Muscle layer of duodenum (tissue), 2 donors: ENCODE measurements around the gene CCDC85B.

ENCODE experiments used
- H3K27ac ChIP-seq: one replicate; pipeline ENCODE4 v1.7.0; 2013; ENCODE audit warnings: mild to moderate bottlenecking, low read length
- H3K27me3 ChIP-seq: one replicate; pipeline ENCODE4 v1.7.0; 2013; ENCODE audit warnings: low read depth, mild to moderate bottlenecking, control low read depth, low read length
- H3K36me3 ChIP-seq, 2 donors: one replicate each; pipeline ENCODE4 v1.7.0; 2013; ENCODE audit warnings: low read length in 2 of 2, control low read depth in 1 of 2, mild to moderate bottlenecking in 1 of 2; ENCODE audit not compliant: insufficient read depth in 2 of 2, control insufficient read depth in 1 of 2
- H3K4me1 ChIP-seq, 2 donors: one replicate each; pipeline ENCODE4 v1.7.0; 2013; ENCODE audit warnings: low read length in 2 of 2, mild to moderate bottlenecking in 2 of 2, control low read depth in 1 of 2, moderate library complexity in 1 of 2; ENCODE audit not compliant: insufficient read depth in 2 of 2, control insufficient read depth in 1 of 2
- H3K4me3 ChIP-seq, 2 donors: one replicate each; pipeline ENCODE4 v1.7.0; 2013; ENCODE audit warnings: low read length in 2 of 2, low read depth in 1 of 2, mild to moderate bottlenecking in 1 of 2
- H3K9me3 ChIP-seq, 2 donors: one replicate each; pipeline ENCODE4 v1.7.0; 2013; ENCODE audit warnings: low read length in 2 of 2, control low read depth in 1 of 2, mild to moderate bottlenecking in 1 of 2; ENCODE audit not compliant: control insufficient read depth in 1 of 2
- donor health status: healthy.

Gene CCDC85B

GRCh38 chr11:65894034-65894591 lies 3.6 kb downstream of the CCDC85B start:
- H3K4me1 ChIP-seq, result peaks cover 11 to 45% of the 10 kb centered on the region in 2 donors
- H3K36me3 ChIP-seq, result no peaks in the 10 kb centered on the region
- peak overlapping the region; percentile 56 for H3K27ac ChIP-seq
- peak overlapping the region; percentile 11 to 33 for H3K4me3 ChIP-seq
- H3K27me3 ChIP-seq, result no peaks in the 10 kb centered on the region
- H3K9me3 ChIP-seq, result no peaks in the 10 kb centered on the region

GRCh38 chr11:65895482-65895981 lies 5.1 kb downstream of the CCDC85B start:
- peaks cover 4 to 46% of the 10 kb centered on the region in 2 donors for H3K4me1 ChIP-seq
- H3K4me3 ChIP-seq, result no peak overlapping the region
- no peak overlapping the region for H3K27ac ChIP-seq
- no peaks in the 10 kb centered on the region for H3K9me3 ChIP-seq
- no peaks in the 10 kb centered on the region for H3K36me3 ChIP-seq
- no peaks in the 10 kb centered on the region for H3K27me3 ChIP-seq

DNA sequence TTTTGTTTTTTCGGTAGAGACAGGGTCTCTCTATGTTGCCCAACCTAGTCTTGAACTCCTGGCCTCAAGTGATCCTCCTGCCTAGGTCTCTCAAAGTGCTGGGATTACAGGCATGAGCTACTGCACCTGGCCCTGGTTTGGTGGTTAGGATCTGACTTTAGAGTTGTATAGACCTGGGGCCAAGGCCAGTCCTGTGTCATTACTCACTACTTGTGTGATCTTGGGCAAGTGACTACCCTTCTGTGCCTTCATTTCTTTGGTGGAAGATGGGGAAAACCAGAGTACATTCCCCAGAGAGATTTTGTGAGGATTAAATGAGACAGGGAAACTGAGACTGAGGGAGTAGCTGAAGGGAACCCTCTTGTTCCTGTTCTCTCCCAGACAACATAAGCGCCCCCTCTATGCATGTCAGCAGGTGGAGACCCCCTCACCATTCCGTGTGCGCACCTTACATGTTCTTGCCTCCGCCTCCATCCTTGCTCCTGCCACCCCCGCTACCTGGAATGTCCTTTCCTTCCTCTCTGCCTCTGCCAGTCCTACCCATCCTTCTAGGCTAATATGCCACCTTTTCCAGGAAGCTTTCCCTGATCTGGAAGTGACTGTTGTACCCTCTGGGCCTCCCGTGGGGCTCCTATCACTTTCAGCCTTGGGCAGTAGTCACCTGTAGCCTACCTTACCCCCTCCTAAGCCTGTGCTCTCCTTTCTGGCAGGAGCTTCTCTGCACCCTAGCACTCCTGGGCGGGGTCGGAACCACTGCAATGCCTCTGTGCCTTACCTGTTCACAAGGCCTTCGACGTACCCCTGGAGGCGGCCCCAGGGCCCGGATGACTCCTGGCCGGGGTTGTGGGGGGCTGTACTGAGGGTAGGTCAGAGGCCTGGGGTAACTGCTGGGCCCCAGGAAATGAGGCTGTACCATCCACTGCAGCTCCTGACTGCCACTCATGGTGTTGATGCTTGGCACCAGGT lies 5.8 kb downstream of the CCDC85B start:
- peaks cover 4 to 41% of the 10 kb centered on the region in 2 donors for H3K4me1 ChIP-seq

DNA sequence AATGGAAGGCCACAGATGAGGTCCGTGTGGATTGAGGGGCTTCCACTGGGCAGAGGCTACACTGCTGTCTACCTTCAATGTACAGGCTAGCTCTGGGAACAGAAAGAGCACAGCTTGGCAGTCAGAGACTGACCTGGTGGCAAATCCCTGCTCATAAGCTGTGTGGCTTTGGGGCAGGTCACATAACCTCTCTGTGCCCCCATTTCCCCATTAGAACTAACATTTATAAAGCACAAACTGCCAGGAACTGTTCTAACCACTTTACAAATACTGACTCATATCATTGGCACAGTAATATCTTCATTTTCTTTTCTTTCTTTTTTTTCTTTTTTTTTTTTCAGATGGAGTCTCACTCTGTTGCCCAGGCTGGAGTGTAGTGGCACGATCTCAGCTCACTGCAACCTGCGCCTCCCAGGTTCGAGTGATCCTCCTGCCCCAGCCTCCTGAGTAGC lies 6.6 kb downstream of the CCDC85B start:
- no peaks in the 10 kb centered on the region for H3K36me3 ChIP-seq
- H3K4me1 ChIP-seq, result peaks cover 2 to 34% of the 10 kb centered on the region in 2 donors
- H3K27me3 ChIP-seq, result no peaks in the 10 kb centered on the region
- no peak overlapping the region for H3K4me3 ChIP-seq
- no peaks in the 10 kb centered on the region for H3K9me3 ChIP-seq
- no peak overlapping the region for H3K27ac ChIP-seq

More for the DNA sequence above, 5.8 kb downstream of the CCDC85B start:
- Histone ChIP-seq H3K36me3 (no peaks in the 10 kb centered on the region), H3K9me3 (no peaks in the 10 kb centered on the region), H3K4me3 (no peak overlapping the region), H3K27me3 (no peaks in the 10 kb centered on the region), H3K27ac (no peak overlapping the region)

DNA sequence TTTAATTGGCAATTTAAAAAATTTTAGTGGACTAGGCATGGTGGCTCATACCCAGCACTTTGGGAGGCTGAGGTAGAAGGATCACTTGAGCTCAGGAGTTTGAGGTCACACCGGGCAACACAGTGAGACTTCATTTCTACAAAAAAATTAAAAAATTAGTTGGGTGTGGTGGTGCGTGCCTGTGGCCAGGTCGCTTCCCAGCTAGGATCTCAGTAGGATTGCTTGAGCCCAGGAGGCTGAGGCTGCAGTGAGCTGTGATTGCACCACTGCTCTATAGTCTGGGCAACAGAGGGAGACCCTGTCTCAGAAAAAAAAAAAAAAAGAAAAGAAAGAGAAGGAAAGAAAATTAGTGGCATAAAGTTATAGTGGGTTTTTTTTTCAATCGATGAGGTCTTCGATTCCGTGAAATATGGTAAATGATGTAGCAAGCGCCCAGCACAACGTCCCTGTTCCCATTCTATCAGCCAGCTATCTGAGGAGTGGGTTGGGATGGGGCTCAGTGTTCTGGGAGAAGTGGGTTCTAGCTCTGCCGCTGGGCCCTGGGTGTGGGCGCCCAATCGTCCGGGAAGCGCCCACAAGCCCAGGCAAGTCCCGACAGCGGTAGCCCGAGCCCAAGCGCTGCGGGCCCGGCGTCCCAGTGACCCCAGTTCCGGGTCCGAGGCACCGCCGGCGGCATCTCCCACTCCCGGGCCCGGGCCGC lies 8.3 kb downstream of the CCDC85B start:
- no peaks in the 10 kb centered on the region for H3K9me3 ChIP-seq
- H3K4me3 ChIP-seq, result peak overlapping the region; percentile 65 to 66
- peaks cover 0 to 18% of the 10 kb centered on the region in 2 donors for H3K4me1 ChIP-seq
- no peaks in the 10 kb centered on the region for H3K27me3 ChIP-seq
- no peak overlapping the region for H3K27ac ChIP-seq
- H3K36me3 ChIP-seq, result no peaks in the 10 kb centered on the region

- H3K27me3 ChIP-seq, result no peaks in the 10 kb centered on the region
- H3K4me3 ChIP-seq, result peak overlapping the region; percentile 65 to 66
- H3K36me3 ChIP-seq, result no peaks in the 10 kb centered on the region
- H3K4me1 ChIP-seq, result peaks cover 0 to 13% of the 10 kb centered on the region in 2 donors
- H3K9me3 ChIP-seq, result no peaks in the 10 kb centered on the region
- no peak overlapping the region for H3K27ac ChIP-seq
Measured at GRCh38 chr11:65899356-65900124, 9.1 kb downstream of the CCDC85B start.

DNA sequence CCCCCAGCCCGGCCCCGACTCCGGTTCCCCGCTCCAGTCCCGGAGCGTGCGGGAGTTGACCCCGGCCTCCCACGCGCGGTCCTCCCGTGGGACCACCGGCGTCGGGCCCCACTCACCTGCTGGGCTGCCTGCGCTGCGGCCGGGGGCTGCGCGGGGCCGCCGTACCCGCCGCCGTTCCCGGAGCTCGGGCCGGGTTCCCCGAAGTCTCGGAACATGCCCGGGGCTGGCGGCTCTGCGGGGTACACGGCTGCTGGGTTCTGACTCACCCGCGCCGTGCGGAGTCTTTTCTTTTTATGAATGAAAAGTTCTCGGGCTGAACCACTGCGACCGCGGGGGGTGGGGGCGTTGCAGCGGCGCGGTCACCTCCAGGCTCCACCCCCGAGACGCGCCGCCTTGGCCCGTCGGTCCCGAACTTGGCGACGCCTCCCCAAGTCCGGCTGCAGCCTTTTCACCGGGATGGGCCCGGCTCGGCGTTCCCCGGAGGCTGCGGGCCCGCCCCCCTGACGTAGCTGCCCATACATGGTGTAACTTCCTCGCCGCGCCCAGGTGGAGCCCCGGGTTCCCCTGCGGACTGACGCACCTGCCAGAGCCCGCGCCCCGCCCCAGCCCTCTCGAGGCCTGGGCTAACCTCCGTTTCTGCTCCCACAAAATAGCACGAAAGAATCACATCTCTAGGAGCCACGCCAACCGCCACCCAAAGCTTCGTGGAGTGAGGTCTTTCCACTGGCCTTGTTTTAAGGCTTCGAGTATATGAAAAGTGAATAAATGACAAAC lies 9.8 kb downstream of the CCDC85B start, which contains the start of gene FOSL1:
FOSL1 (minus strand) TSS at position 264 of the 774 bp plus-strand sequence; CDS start at position 215, 49 bp downstream.
- Histone ChIP-seq H3K27me3 (no peaks in the 10 kb centered on the region), H3K4me1 (peaks cover 0 to 13% of the 10 kb centered on the region in 2 donors), H3K4me3 (peak within 1 kb of the TSS; percentile 65 to 66), H3K36me3 (no peaks in the 10 kb centered on the region), H3K9me3 (no peaks in the 10 kb centered on the region), H3K27ac (no peak within 1 kb of the TSS)

DNA sequence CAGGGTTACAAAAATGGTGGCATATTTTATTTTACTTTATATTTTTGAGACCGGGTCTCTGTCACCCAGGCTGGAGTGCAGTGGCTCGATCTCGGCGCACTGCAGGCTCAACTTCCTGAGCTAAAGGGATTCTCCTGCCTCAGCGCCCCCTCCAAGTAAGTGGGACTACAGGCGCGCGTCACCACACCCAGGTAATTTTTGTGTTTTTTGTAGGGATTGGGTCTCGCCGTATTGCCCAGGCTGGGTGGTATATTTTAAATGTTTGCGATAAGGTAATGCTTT lies 10.4 kb downstream of the CCDC85B start:
- Histone ChIP-seq H3K4me1 (peaks cover 0 to 13% of the 10 kb centered on the region in 2 donors), H3K27me3 (no peaks in the 10 kb centered on the region), H3K36me3 (no peaks in the 10 kb centered on the region), H3K4me3 (peak overlapping the region; percentile 11 to 66), H3K9me3 (no peaks in the 10 kb centered on the region), H3K27ac (no peak overlapping the region)

DNA sequence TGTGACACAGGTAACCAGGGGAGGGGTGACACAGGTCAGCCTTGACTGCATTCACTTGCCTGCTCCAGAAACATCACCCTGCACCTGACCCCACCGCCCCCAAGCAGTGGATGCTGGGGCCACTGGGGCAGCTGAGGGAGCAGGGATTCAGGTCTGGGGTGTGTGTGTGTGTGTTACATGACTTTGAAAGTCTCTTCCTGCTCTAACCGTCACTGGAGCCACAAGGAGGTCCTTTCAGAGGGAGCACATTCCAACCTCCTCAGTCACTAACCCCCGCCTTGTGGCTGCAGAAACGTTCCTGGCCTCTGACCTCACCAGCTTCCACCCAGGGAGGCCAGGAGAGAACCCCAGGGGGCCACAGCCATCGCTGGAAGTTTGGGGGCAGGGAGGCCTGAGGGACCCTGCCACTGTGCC lies 12.6 kb downstream of the CCDC85B start:
- Histone ChIP-seq H3K9me3 (no peaks in the 10 kb centered on the region), H3K27ac (no peak overlapping the region), H3K27me3 (no peaks in the 10 kb centered on the region), H3K4me1 (peaks cover 0 to 13% of the 10 kb centered on the region in 2 donors), H3K4me3 (no peak overlapping the region), H3K36me3 (no peaks in the 10 kb centered on the region)

DNA sequence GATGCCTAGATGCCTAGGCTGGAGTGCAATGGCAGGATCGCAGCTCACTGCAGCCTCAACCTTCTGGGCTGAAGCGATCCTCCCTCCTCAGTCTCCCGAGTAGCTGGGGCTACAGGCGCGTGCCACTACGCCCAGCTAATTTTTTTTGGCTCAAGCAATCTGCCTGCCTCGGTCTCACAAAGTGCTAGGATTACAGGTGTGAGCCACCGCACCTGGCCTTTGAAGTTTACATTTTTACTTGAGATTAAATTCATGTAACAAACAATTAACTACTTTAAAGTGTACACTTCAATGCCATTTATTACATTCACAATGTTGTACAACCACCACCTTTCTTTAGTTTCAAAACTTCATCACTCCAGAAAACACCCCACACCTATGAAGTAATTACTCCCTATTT lies 13.2 kb downstream of the CCDC85B start:
- H3K36me3 ChIP-seq, result no peaks in the 10 kb centered on the region

More for the DNA sequence above, 13.2 kb downstream of the CCDC85B start:
- Histone ChIP-seq H3K27ac (no peak overlapping the region), H3K4me3 (no peak overlapping the region), H3K27me3 (no peaks in the 10 kb centered on the region), H3K9me3 (no peaks in the 10 kb centered on the region), H3K4me1 (peaks cover 0 to 12% of the 10 kb centered on the region in 2 donors)
